Measurements from ENCODE around the gene SGSM2. TPM values are rescaled to one million over a fixed set of nuclear protein-coding genes. Genes with fewer than 3 reads are reported as not detected.

The SGSM2 gene
- total and polyA plus RNA-seq, 2 of the 13 experiments (the other 11 are each of a cell fraction or from before 2014, with no cell fraction given) = 30.4 to 51.3 TPM

DNA sequence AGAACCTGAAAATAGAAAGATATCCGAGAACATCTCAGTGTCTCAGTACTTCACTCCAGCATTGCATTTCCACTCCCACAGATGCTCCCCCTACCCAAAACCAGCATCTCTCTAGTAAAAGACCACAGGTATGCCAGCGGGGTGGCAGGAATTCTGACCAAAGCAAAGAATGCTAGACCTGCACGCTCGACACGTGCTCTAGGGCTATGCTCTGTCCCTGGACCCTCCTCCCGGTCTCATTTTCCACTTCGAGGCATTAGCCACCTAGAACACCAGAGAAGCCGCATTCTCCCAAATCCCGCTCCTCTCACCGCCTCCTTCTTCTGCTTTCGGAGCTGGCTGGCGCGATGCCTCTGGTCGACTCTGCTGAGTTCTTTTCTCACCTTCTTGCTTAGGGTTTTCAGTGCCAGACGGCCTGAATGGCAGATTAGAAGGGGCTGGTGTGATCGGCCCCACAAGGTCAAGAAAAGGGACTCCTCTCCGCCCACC is 1.5 kb upstream of the SGSM2 start (continued):
- TF ChIP-seq, protein P1, sequence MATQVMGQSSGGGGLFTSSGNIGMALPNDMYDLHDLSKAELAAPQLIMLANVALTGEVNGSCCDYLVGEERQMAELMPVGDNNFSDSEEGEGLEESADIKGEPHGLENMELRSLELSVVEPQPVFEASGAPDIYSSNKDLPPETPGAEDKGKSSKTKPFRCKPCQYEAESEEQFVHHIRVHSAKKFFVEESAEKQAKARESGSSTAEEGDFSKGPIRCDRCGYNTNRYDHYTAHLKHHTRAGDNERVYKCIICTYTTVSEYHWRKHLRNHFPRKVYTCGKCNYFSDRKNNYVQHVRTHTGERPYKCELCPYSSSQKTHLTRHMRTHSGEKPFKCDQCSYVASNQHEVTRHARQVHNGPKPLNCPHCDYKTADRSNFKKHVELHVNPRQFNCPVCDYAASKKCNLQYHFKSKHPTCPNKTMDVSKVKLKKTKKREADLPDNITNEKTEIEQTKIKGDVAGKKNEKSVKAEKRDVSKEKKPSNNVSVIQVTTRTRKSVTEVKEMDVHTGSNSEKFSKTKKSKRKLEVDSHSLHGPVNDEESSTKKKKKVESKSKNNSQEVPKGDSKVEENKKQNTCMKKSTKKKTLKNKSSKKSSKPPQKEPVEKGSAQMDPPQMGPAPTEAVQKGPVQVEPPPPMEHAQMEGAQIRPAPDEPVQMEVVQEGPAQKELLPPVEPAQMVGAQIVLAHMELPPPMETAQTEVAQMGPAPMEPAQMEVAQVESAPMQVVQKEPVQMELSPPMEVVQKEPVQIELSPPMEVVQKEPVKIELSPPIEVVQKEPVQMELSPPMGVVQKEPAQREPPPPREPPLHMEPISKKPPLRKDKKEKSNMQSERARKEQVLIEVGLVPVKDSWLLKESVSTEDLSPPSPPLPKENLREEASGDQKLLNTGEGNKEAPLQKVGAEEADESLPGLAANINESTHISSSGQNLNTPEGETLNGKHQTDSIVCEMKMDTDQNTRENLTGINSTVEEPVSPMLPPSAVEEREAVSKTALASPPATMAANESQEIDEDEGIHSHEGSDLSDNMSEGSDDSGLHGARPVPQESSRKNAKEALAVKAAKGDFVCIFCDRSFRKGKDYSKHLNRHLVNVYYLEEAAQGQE (IDR thresholded peaks at IDR 0.05; ENCODE audit: borderline replicate concordance in 1 of 2, low read depth in 1 of 2, low read length in 2 of 2) = no peak
- TF ChIP-seq ZNF570 (CRISPR knock-in tag; IDR thresholded peaks at IDR 0.05; ENCODE audit: borderline replicate concordance) = no peak
- no peak for TF ChIP-seq ZNF713 (CRISPR knock-in tag; IDR thresholded peaks at IDR 0.05)
- no peak for TF ChIP-seq NFYB (CRISPR knock-in tag; IDR thresholded peaks at IDR 0.05)
- TF ChIP-seq KLF15 (CRISPR knock-in tag; IDR thresholded peaks at IDR 0.05; ENCODE audit: borderline replicate concordance) = no peak
- TF ChIP-seq, protein P2, sequence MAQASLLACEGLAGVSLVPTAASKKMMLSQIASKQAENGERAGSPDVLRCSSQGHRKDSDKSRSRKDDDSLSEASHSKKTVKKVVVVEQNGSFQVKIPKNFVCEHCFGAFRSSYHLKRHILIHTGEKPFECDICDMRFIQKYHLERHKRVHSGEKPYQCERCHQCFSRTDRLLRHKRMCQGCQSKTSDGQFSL (CRISPR knock-in tag; IDR thresholded peaks at IDR 0.05) = no peak
- TF ChIP-seq ZSCAN29 (CRISPR knock-in tag; conservative IDR thresholded peaks at IDR 0.05) = 0 out of 2 replicates have a peak, but pooled peaks have one; percentile 1
- no peak for TF ChIP-seq SMAD1 (CRISPR knock-in tag; IDR thresholded peaks at IDR 0.05; ENCODE audit: borderline replicate concordance, low read depth)
- TF ChIP-seq FOXP1 (IDR thresholded peaks at IDR 0.05) = no peak
- TF ChIP-seq FOXP1 (CRISPR knock-in tag; IDR thresholded peaks at IDR 0.05) = no peak
- TF ChIP-seq ADNP (CRISPR knock-in tag; IDR thresholded peaks at IDR 0.05) = no peak
- TF ChIP-seq, protein P3, sequence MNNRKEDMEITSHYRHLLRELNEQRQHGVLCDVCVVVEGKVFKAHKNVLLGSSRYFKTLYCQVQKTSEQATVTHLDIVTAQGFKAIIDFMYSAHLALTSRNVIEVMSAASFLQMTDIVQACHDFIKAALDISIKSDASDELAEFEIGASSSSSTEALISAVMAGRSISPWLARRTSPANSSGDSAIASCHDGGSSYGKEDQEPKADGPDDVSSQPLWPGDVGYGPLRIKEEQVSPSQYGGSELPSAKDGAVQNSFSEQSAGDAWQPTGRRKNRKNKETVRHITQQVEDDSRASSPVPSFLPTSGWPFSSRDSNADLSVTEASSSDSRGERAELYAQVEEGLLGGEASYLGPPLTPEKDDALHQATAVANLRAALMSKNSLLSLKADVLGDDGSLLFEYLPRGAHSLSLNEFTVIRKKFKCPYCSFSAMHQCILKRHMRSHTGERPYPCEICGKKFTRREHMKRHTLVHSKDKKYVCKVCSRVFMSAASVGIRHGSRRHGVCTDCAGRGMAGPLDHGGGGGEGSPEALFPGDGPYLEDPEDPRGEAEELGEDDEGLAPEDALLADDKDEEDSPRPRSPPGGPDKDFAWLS (CRISPR knock-in tag; IDR thresholded peaks at IDR 0.05; ENCODE audit: borderline replicate concordance) = no peak
- TF ChIP-seq, protein P4, sequence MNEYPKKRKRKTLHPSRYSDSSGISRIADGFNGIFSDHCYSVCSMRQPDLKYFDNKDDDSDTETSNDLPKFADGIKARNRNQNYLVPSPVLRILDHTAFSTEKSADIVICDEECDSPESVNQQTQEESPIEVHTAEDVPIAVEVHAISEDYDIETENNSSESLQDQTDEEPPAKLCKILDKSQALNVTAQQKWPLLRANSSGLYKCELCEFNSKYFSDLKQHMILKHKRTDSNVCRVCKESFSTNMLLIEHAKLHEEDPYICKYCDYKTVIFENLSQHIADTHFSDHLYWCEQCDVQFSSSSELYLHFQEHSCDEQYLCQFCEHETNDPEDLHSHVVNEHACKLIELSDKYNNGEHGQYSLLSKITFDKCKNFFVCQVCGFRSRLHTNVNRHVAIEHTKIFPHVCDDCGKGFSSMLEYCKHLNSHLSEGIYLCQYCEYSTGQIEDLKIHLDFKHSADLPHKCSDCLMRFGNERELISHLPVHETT (CRISPR knock-in tag; conservative IDR thresholded peaks at IDR 0.05) = no peak
- no peak for TF ChIP-seq ZNF773 (CRISPR knock-in tag; IDR thresholded peaks at IDR 0.05; ENCODE audit: borderline replicate concordance)
- no peak for TF ChIP-seq ZBTB8A (CRISPR knock-in tag; IDR thresholded peaks at IDR 0.05; ENCODE audit: borderline replicate concordance, low read depth)

All from HepG2 (cell line).